ENCODE data around the gene PHF19.

GRCh38 chr9:120913647-120914264 is 36.8 kb upstream of the PHF19 start:
- no peak for TF ChIP-seq EZH2phosphoT487 (IDR thresholded peaks at IDR 0.05; ENCODE audit: insufficient read depth, low read depth)
- TF ChIP-seq EZH2 (IDR thresholded peaks at IDR 0.05; ENCODE audit: insufficient read depth, poor library complexity, severe bottlenecking), result no peak

Measured in GM23248 (cell line).